HepG2 (cell line): ENCODE measurements around the gene SLC16A3. TPM values are rescaled to one million over a fixed set of nuclear protein-coding genes. Genes with fewer than 3 reads are reported as not detected.
A peak's percentile ranks its signal among the peaks of the same experiment; 100 is the strongest.

Experiments used
- BRD4 ChIP-seq: sonication (generic); formaldehyde crosslinking; IDR thresholded peaks from 2 replicates; pipeline ENCODE4 v1.4.0; 2020; ENCODE audit warnings: missing genetic modification reagents
- CERS6 ChIP-seq: sonication (generic); formaldehyde crosslinking; IDR thresholded peaks from 2 replicates; pipeline ENCODE4 v1.5.0; 2020; ENCODE audit warnings: missing genetic modification reagents
- CREM ChIP-seq, 2 experiments: sonication (generic) in 1 of 2; formaldehyde crosslinking in 1 of 2; IDR thresholded peaks; 2 replicates each; pipeline versions ENCODE4 v1.4.0 to v1.6.1; 2016 to 2020; ENCODE audit warnings: antibody characterized with exemption in 1 of 2, mild to moderate bottlenecking in 1 of 2, missing genetic modification reagents in 1 of 2
- FOXA3 ChIP-seq: IDR thresholded peaks from 2 replicates; pipeline ENCODE4 v1.6.1; 2016; ENCODE audit warnings: missing genetic modification reagents, missing compliant biosample characterization
- KAT8 ChIP-seq: IDR thresholded peaks from 2 replicates; pipeline ENCODE4 v1.6.1; 2016; ENCODE audit warnings: missing genetic modification reagents, missing compliant biosample characterization
- MLLT10 ChIP-seq: sonication (generic); formaldehyde crosslinking; IDR thresholded peaks from 2 replicates; pipeline ENCODE4 v1.4.0; 2020; ENCODE audit warnings: missing genetic modification reagents
- NAIF1 ChIP-seq: sonication (generic); formaldehyde crosslinking; IDR thresholded peaks from 2 replicates; pipeline ENCODE4 v1.5.0; 2020; ENCODE audit warnings: mild to moderate bottlenecking, missing genetic modification reagents, borderline replicate concordance
- NCOA1 ChIP-seq: sonication (generic); formaldehyde crosslinking; IDR thresholded peaks from 2 replicates; pipeline ENCODE4 v1.9.0; 2021; ENCODE audit warnings: missing genetic modification reagents
- PBX2 ChIP-seq: IDR thresholded peaks from 2 replicates; pipeline ENCODE4 v1.6.1; 2016; ENCODE audit warnings: control low read depth
- PITX1 ChIP-seq: sonication (generic); formaldehyde crosslinking; IDR thresholded peaks from 2 replicates; pipeline ENCODE4 v1.5.1; 2020; ENCODE audit warnings: mild to moderate bottlenecking, missing genetic modification reagents
- POLR2AphosphoS5 ChIP-seq: IDR thresholded peaks from 2 replicates; pipeline ENCODE4 v1.6.1; 2012; ENCODE audit warnings: low read depth, low read length
- SPEN ChIP-seq: sonication (generic); formaldehyde crosslinking; IDR thresholded peaks from 2 replicates; pipeline ENCODE4 v1.5.1; 2020; ENCODE audit warnings: low read depth, mild to moderate bottlenecking, missing genetic modification reagents
- ZBTB26 ChIP-seq: IDR thresholded peaks from 2 replicates; pipeline ENCODE4 v1.6.1; 2016; ENCODE audit warnings: missing compliant biosample characterization, missing genetic modification reagents, borderline replicate concordance
- ZBTB8A ChIP-seq: sonication (generic); formaldehyde crosslinking; IDR thresholded peaks from 2 replicates; pipeline ENCODE4 v1.4.0; 2020; ENCODE audit warnings: mild to moderate bottlenecking, low read depth, missing genetic modification reagents, borderline replicate concordance
- ZMAT3 ChIP-seq: sonication (generic); formaldehyde crosslinking; conservative IDR thresholded peaks from 2 replicates; pipeline ENCODE4 v1.7.0; 2021; ENCODE audit warnings: missing genetic modification reagents
- ZNF343 ChIP-seq: sonication (generic); formaldehyde crosslinking; IDR thresholded peaks from 2 replicates; pipeline ENCODE4 v1.4.0; 2020; ENCODE audit warnings: mild to moderate bottlenecking, missing genetic modification reagents
- ZNF446 ChIP-seq: sonication (generic); formaldehyde crosslinking; IDR thresholded peaks from 2 replicates; pipeline ENCODE4 v1.5.0; 2020; ENCODE audit warnings: mild to moderate bottlenecking, missing genetic modification reagents
- ZNF614 ChIP-seq: IDR thresholded peaks from 2 replicates; pipeline ENCODE4 v1.6.1; 2018; ENCODE audit warnings: missing biosample characterization, missing genetic modification reagents, inconsistent platforms, borderline replicate concordance
- ZNF629 ChIP-seq: sonication (generic); formaldehyde crosslinking; conservative IDR thresholded peaks from 2 replicates; pipeline ENCODE4 v1.5.0; 2020; ENCODE audit warnings: missing genetic modification reagents
- ZNF839 ChIP-seq: sonication (generic); formaldehyde crosslinking; IDR thresholded peaks from 2 replicates; pipeline ENCODE4 v1.4.0; 2020; ENCODE audit warnings: missing genetic modification reagents, mild to moderate bottlenecking, borderline replicate concordance
- ZZZ3 ChIP-seq: sonication (generic); formaldehyde crosslinking; IDR thresholded peaks from 2 replicates; pipeline ENCODE4 v1.4.0; 2020; ENCODE audit warnings: missing genetic modification reagents, mild to moderate bottlenecking, borderline replicate concordance
- polyA plus RNA-seq, 8 experiments: library from polyadenylated mRNA; depleted of rRNA in 3 of 8; stranded (reverse) in 7 of 8; unstranded in 1 of 8; fragments of >200 nt; fragmentation: Illumina TruSeq in 4 of 8; extraction: Trizol in 4 of 8; gene quantifications; 2 replicates each; pipeline versions ENCODE4 v1.2.1 to v1.2.3, GENCODE V29; 2011 to 2016; ENCODE audit warnings: low read depth in 4 of 8, missing spikeins in 1 of 8, mixed read lengths in 1 of 8; ENCODE audit not compliant: insufficient read depth in 1 of 8
- total RNA-seq, 5 experiments: library from RNA; depleted of rRNA; stranded (reverse); fragments of >200 nt; fragmentation: Illumina TruSeq; extraction: Trizol; gene quantifications; 2 replicates each; pipeline ENCODE4 v1.2.3, GENCODE V29; 2016; ENCODE audit warnings: low read depth in 1 of 5
- TF ChIP-seq, protein P1 (sequence below): IDR thresholded peaks from 2 replicates; pipeline ENCODE4 v1.6.1; 2016; ENCODE audit warnings: missing compliant biosample characterization, missing genetic modification reagents, borderline replicate concordance
- TF ChIP-seq, protein P2 (sequence below): sonication (generic); formaldehyde crosslinking; IDR thresholded peaks from 2 replicates; pipeline ENCODE4 v1.4.0; 2020; ENCODE audit warnings: missing genetic modification reagents

Gene SLC16A3
- total and polyA plus RNA-seq, 2 of the 13 experiments (the other 11 are each of a cell fraction or from before 2014, with no cell fraction given), result 242 to 349 TPM

DNA sequence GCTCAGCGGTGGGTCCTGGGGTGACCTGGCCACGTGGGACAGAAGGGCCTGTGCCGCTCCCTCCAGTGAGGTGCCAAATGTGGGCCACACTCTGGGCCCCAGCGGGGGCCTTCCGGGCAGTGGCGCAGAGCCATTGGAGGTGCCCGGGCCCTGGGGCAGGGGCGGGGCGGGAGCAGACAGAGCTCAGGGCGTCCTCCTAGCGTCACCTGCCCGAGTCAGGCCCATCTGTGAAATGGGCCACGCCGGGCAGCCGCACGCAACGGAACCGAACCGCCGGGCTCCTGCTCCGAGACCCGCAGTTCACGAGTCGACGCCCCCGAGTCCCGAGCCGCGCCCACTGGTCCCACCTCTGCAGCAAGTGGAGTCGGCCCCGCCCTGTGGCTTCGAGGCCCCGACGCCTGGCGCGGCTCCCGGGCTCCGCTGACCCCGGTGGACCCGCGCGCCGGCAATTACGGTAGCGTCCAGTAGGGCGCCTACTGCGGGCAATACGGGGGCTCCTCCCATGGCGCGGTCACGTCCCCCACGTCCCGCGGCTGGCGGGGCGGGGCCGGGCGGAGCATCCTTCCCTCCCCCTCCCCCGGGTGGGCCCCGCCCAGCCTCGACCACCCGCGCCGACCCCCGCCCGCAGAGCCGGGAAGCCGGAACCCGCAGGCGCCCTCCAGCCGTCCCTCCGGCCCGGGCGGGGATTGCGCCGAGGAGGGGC lies 1.9 kb downstream of the SLC16A3 start (continued):
- TF ChIP-seq ZBTB26 (CRISPR knock-in tag), result peak; percentile 85; the same call in 1 of the 2 replicates
- TF ChIP-seq FOXA3 (CRISPR knock-in tag), result peak; percentile 63; the same call in 1 of the 2 replicates
- TF ChIP-seq ZZZ3 (CRISPR knock-in tag), result peak; percentile 72; the same call in 1 of the 2 replicates
- peak; percentile 57; the same call in 1 of the 2 replicates for TF ChIP-seq ZNF614 (CRISPR knock-in tag)
- TF ChIP-seq ZMAT3, result peak; percentile 99
- TF ChIP-seq ZNF839 (CRISPR knock-in tag), result no peak
- TF ChIP-seq SPEN (CRISPR knock-in tag), result peak; percentile 80
- 0 out of 2 replicates have a peak, but pooled peaks have one; percentile 18 for TF ChIP-seq MLLT10
- TF ChIP-seq PBX2 (CRISPR knock-in tag), result no peak
- TF ChIP-seq BRD4 (CRISPR knock-in tag), result peak; percentile 54
- TF ChIP-seq, protein P1, sequence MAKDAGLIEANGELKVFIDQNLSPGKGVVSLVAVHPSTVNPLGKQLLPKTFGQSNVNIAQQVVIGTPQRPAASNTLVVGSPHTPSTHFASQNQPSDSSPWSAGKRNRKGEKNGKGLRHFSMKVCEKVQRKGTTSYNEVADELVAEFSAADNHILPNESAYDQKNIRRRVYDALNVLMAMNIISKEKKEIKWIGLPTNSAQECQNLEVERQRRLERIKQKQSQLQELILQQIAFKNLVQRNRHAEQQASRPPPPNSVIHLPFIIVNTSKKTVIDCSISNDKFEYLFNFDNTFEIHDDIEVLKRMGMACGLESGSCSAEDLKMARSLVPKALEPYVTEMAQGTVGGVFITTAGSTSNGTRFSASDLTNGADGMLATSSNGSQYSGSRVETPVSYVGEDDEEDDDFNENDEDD (CRISPR knock-in tag), result peak; percentile 88
- TF ChIP-seq NAIF1 (CRISPR knock-in tag), result peak; percentile 89
- peak; percentile 71; the same call in 1 of the 2 replicates for TF ChIP-seq KAT8
- TF ChIP-seq NCOA1 (CRISPR knock-in tag), result peak; percentile 24
- peak; percentile 99 for TF ChIP-seq ZNF629 (CRISPR knock-in tag)
- TF ChIP-seq ZNF343, result peak; percentile 94
- peak; percentile 95 for TF ChIP-seq CERS6 (CRISPR knock-in tag)
- peak; percentile 88 for TF ChIP-seq ZBTB8A (CRISPR knock-in tag)
- TF ChIP-seq PITX1 (CRISPR knock-in tag), result peak; percentile 57
- TF ChIP-seq POLR2AphosphoS5, result peak; percentile 67
- TF ChIP-seq CREM (IDR thresholded peaks at IDR 0.05), result no peak; the same call in 1 of the 2 replicates
- no peak for TF ChIP-seq CREM (CRISPR knock-in tag; IDR thresholded peaks at IDR 0.05)
- TF ChIP-seq ZNF446 (CRISPR knock-in tag), result no peak; the same call in 1 of the 2 replicates
- TF ChIP-seq, protein P2, sequence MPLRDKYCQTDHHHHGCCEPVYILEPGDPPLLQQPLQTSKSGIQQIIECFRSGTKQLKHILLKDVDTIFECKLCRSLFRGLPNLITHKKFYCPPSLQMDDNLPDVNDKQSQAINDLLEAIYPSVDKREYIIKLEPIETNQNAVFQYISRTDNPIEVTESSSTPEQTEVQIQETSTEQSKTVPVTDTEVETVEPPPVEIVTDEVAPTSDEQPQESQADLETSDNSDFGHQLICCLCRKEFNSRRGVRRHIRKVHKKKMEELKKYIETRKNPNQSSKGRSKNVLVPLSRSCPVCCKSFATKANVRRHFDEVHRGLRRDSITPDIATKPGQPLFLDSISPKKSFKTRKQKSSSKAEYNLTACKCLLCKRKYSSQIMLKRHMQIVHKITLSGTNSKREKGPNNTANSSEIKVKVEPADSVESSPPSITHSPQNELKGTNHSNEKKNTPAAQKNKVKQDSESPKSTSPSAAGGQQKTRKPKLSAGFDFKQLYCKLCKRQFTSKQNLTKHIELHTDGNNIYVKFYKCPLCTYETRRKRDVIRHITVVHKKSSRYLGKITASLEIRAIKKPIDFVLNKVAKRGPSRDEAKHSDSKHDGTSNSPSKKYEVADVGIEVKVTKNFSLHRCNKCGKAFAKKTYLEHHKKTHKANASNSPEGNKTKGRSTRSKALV (CRISPR knock-in tag), result peak; percentile 96
